GM19452 (cell line): ENCODE results near the gene RINT1.
"Not testable (repeated sequence)": the region's sequence is repeated elsewhere in the genome, so short reads cannot be mapped to it uniquely, and the experiment has no call there.

ENCODE experiments used
- ATAC-seq: cut with Tn5 transposase; IDR thresholded peaks from one replicate; pipeline ENCODE4 v1.9.1; 2021; ENCODE audit not compliant: unreplicated experiment

The RINT1 gene

DNA sequence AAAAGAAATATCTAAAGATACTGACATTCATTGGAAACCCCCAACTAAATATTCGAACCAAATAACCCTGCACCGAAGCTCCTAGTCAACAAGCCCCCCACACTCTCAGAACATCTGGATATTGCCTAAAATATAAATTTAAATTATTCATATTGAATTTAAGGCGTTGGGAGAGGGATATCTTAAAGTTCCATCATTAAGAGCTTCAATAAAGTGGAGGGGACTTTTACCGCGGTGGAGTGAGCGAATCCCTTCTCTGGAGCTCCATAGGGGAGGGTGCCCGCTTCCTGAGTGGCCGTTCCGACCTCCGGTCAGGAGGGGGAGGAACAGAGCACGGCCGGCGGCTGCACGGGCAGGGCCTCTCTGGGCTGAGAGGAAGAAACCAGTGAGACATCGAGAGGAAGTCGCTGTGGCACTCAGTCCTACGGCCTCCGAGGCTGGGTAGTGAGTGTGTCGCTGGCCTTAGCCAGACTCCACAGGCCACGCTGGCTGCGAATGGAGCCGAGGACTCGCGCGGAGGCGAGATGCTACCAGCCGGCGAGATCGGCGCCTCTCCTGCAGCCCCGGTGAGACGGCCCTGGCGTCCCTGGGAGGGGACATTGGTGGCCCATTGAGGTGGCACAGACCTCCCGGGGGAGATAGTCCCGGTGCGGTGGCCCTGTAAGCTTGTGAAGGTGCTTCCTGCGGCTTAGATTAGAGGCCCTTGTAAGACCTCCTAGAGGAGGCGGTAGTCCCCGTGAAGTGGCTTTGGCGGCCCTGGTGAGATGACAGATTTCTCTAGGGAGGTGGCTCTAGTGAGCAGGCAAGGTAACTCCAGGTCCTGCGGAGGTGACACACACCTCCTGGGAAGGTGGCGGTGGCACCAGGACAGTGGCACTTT lies at the start of gene RINT1:
Gene RINT1, plus strand, starts transcription at position 410 of the 880 bp plus-strand sequence. Its CDS starts 115 bp downstream, at position 525.
- peak; percentile 94 for ATAC-seq

DNA sequence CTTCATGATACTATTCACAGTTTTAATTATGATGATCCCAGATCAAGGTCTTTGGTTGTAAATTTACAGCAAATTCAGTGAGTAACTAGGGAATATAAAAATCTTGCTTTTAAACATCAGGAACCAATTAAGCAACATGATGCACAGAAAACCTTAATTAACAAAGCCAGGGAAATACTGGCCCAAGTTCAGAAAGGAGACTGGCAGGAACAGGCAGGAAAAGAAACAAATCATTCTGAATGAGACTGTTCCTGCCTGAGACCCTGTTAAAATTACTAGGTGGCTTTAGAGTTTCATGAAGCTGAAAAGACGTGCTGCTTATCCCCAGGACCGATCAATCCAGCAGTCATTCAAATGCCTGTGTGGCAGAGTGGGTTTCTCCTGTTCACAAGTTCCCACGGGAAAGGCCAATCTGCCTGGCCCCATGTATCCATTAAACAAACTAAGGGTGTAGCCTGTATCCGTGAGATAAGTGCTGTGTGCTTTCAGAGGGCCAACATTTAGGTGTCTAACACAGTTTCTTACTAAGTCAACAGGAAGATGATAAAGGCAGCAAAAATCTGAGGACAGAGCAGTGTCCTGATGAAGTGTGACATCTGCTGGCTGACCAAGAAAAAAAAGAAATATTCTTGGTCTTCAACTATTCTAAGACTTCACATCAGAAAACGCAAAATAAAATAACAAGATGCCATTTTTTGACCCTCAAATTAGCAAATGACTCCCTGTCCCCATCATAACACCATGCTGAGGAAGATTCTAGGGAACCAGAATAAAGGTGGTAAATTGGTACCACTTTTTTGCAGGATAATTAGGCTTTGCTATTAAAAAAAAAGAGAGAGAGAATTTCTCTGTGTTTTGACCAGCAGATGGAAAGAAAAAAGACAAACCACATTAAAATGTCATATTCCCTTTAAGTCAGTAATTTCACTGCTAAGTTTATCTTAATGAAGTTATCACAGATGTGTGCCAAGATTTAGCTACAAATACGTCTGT lies 44.1 kb upstream of the RINT1 start:
- ATAC-seq = no peak

DNA sequence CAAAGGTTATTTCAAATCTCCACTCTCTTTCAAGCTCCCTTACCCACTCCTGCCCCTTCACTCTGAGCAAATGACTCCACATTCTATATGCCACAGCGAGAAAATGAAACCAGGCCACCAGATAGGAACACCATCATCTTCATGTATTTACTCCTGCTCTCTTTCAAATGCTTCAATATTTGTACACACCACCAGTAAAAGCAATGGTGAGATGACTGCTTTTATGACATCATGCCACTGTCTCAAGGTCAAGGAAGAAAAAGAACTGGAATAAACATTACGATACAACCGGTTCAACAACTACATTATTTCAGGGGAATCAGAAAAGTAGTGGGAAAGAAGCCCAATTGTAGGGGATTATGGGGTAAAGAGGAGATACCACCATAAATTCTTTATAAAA lies 42.6 kb upstream of the RINT1 start:
- no peak for ATAC-seq

DNA sequence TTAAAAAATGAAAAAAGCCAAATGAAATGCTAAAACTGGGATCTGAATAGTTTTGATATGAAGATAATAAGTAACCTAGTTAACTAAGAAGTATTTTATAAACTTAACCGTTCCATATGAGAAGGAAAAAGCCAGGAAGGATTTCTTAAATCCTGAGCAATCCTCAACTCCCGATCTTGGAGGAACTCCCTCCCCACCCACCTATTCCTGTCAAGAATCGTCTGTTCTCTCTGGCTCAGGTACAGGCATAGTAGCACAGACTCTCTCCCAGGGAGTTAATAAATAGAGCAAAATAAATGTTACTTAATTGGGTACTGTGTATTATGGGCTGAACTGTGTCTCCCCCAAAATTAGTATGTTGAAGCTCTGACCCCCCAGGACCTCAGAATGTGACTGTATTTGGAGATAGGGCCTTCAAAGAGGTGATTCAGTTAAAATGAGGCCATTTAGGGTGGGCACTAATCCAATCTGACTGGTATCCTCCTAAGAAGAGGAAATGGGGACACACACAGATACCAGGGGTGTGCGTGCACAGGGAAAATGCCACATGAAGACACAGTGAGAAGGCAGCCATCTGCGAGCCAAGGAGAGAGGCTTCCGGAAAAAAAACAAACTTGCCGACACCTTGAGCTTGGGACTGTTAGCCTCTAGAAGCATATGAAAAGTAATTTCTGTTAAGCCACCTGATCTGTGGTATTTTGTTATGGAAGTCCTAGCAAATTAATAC lies 38.6 kb upstream of the RINT1 start:
- no peak for ATAC-seq

DNA sequence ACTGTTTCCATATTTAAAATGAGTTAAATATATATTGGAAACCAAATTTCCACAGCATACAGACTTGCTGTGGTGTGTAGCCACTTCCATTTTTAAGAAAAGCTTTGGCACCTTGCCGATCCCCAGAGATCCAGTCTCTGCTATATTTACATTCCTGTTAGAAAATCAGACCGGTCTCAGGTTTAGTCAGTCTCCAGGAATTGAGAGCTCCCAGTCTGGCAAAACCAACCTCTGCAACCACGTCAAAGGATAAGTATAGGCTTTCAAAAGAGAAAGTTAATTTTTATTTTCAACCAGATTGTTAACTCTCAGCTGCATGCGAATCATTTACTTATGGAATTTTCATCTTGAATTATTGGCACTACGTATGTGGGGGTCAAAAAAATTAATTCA lies 38.1 kb upstream of the RINT1 start:
- ATAC-seq = no peak

DNA sequence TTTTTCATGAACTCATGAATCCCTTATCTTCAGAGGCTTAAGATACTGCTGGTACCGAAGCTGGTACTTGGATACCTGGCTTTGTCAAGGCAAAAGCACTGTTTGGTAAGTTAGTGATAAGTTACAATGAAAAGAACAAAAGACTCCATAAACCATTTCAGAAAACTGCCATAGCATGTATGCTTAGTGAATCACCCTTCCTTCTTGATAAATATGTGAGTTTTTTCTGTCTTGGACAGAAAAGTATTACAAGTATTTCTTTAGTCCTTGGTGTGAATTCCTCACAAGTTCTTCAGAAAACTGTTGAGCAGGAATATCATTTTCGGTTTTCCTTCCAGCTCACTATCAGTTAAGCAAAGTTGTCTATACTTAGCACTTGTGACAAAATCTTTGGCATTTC lies 35.5 kb upstream of the RINT1 start:
- no peak for ATAC-seq

DNA sequence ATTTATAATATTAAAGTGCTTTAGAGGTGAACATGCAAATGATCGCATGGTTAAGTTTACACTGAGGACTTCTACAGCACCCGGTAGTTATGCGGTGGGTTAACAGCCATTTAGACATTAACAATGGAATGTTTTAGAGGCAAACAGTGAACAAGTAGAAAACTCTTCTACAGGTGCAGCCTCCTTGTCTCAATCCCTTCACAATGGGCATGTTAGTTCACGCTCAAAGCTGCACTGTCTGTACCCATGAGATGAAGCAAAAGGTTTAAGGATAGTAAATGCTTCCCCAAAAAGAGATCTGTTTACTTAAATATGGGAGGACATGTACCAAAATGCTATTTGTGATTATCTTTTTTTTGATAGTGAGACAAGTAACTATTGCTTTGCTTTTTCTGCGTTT lies 35.0 kb upstream of the RINT1 start:
- ATAC-seq = no peak

DNA sequence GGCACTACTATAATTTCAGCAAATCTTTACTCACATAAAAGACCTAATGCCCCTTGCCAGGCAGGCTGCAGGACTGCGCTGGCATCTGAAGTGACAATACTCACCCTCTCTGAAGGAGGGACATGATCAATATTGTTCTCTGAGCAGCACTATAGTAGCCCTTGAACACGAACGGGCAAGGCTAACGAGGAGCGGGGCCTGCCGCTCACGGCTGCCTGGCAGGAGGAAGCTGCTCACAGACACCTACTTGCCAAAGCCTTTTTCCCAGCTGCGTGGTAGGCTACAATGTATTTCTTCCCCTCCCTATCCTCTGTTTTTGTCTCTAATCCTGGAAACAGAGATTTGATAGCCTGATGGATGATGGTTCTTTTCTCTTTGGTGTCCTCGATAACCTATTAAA lies 29.8 kb upstream of the RINT1 start:
- no peak for ATAC-seq

DNA sequence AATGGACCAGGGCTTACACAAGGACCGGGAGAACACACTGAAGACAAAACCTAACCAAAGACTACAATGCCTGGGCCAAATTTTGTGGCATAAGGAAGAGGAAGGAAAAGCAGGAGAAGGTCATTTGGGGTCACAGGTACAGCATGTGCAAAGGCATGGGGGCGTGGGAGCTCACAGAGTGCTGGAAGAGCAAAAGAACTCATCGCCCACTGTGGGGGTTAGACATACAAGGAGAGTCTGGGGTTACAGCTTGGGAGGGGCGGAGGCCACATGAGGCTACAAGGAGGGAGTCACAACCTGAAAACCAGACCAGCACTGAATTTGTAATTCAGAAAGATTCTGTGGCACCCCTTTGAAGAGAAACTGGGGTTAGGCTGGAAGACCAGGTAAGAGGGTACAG lies 19.6 kb upstream of the RINT1 start:
- no peak for ATAC-seq

DNA sequence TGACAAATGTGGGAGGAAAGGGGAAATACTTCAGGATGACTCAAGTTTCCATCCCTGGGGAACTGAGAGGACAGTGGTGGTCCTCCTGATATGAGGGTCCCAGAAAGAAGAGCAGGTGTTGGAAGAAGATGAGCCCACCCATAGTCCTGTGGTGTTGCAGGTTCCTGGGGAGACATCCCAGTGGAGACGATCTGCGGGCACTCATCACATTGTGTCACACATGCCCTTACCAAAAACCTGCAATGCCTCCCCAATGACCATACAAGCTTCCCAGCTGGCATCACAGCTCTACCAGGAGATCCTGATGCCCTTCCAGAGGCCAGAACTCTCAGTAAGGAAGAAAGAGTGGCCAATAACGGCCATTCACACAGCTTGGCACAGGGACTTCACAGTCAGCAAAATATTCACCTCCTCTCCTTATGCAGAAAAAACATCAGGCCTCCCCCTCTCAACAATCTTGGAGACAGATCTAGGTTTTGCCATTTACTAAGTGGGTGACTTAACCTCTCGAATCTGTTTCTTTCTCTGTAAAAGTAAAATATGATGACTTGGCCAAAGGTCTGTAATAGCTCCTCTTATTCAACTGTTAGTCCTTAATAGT lies 19.0 kb upstream of the RINT1 start:
- ATAC-seq = no peak

DNA sequence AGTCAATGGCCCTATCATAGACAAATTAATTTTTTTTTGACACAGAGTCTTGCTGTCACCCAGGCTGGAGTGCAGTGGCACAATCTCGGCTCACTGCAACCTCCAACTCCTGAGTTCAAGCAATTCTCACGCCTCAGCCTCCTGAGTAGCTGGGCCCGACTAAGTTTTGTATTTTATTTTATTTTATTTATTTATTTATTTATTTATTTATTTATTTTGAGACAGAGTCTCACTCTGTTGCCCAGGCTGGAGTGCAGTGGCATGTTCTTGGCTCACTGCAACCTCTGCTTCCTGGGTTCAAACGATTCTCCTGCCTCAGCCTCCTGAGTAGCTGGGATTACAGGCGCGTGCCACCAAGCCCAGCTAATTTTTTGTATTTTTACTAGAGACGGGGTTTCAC lies 16.4 kb upstream of the RINT1 start:
- ATAC-seq = not testable (repeated sequence)

DNA sequence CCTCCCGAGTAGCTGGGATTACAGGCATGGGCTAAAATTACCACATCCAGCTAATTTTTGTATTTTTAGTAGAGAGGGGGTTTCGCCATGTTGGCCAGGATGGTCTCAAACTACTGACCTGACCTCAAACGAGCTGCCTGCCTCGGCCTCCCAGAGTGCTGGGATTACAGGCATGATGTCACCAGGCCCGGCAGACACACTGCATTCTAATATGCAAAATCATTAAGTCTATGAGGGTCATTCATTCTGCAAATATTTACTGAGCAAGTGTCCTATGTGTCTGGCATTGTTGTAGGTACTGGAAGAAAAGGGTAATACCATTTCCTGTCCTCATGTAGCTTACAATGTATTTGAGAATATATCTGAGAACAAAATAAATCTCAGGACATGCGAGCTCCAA lies 12.6 kb upstream of the RINT1 start:
- ATAC-seq = no peak

DNA sequence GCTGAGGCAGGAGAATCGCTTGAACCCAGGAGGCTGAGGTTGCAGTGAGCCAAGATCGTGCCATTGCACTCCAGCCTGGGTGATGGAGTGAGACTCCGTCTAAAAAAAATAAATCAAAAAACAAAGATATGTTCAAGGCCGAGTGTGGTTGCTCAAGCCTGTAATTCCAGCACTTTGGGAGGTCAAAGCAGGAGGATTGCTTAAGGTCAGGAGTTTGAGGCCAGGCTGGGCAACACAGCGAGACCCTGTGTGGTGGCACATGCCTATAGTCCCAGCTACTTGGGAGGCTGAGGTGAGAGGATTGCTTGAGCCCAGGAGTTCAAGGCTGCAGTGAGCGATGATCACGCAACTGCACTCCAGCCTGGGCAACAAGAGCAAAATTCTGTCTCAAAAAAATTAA lies 11.4 kb upstream of the RINT1 start:
- not testable (repeated sequence) for ATAC-seq

DNA sequence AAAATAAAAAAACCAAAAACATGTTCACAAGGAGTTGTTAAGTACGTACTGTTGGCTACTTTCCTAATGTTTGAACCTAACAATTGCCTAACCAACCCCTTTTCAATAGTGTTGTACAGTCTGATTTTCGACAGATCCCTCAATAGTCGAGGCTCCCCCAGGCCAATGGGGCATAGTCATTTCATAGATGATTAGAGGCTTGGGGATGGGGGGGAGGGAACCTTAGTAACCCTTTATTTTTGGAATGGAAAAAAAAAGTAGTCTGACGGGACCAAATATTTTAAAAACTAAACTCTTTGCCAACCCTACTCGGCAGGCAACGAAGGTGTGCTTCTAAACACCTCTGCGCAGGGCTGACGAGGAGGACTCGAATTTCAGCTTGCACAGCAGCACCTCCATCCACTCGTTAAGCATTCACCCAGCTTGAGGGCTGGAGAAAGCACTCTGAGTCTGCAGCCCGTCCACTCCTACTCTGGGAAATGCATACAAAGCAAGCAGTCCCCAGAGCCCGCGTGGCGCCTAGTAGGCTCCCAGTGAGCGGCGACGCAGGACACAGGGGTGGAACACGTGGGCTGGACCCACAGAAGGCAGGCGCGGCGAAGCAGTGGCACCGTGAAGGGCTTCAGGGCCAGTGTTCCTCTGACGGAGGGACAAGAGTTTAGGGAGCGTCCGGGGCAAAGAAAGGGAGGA lies 10.8 kb upstream of the RINT1 start:
- ATAC-seq = peak; percentile 40

DNA sequence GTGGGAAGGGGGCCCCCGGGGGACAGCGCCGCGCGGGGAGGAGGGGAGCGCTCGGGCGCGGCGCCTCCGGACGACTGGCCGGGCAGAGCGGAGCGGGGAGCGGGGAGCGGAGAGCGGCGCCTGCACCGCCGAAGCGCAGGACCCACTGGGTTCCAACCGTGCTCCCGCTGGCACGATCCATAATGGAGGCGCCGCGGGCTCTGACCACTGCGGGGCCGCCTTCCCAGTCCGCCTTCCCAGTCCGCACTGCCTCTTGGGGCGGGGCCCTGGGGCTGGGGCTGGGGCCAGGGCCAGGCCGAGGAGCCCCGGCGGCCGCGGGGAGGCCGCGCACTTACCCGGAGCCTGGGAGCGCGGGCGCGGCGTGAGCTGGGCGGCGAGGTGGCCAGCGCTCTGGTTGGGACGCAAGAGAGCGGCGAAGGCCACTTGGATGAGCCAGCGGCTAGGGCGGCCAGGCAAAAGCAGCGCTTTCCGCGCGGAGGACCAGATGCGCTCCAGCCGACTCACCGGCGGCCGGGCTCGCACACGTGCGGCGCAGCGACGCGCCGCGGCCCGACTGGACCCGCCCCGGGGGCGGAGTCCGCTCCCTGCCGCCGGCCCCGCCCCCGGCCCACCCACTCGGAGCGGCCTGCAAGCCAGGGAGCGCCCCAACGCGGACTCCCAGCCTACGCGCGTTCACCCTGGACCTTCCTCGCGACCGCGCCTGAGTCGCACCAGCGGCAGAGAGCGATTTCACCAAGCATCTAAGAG lies 10.1 kb upstream of the RINT1 start, which contains the start of gene PUS7:
Gene PUS7, minus strand, starts transcription at position 555 of the 747 bp plus-strand sequence. CDS start 13,759 bp downstream, outside the sequence.
- peak; percentile 82 for ATAC-seq

DNA sequence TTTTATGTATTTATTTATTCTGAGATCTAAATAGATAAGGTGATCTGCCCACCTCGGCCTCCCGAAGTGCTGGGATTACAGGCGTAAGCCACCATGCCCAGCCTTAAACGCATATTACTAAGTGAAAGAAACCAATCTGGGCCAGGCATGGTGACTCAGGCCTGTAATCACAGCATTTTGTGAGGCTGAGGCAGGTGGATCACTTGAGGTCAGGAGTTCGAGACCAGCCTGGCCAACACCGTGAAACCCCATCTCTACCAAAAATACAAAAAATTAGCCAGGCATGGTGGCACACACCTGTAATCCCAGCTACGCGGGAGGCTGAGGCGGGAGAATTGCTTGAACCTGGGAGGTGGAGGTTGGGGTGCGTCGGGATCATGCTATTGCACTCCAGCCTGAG lies 7.6 kb upstream of the RINT1 start:
- not testable (repeated sequence) for ATAC-seq

DNA sequence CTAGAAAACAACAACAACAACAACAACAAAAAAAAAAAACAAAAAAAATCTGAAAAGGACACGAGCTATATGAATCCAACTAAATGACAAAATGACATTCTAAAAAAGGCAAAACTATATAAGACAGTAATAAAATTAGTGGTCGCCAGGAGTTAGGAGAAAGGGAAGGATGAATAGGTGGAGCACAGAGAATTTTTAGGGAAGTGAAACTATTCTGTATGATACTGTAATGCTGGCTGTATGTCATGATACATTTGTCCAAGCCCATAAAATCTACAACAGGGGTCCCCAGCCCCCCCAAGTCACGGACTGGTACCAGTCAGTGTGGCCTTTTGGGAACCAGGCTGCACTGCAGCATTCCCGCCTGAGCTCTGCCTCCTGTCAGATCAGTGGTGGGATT lies 7.2 kb upstream of the RINT1 start:
- no peak for ATAC-seq

DNA sequence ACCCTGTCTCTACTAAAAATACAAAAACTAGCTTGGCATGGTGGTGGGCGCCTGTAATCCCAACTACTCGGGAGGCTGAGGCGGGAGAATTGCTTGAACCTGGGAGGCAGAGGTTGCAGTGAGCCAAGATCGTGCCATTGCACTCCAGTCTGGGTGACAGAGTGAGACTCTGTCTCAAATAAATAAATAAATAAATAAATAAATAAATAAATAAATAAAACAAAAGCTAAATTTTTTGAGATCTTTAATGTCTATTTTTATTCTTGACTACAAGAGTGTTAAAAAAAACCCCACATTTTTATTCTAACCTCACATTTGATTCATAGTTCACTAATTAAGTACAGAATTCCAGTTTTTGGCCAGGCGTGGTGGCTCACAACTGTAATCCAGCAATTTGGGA lies 4.3 kb upstream of the RINT1 start:
- ATAC-seq = not testable (repeated sequence)

DNA sequence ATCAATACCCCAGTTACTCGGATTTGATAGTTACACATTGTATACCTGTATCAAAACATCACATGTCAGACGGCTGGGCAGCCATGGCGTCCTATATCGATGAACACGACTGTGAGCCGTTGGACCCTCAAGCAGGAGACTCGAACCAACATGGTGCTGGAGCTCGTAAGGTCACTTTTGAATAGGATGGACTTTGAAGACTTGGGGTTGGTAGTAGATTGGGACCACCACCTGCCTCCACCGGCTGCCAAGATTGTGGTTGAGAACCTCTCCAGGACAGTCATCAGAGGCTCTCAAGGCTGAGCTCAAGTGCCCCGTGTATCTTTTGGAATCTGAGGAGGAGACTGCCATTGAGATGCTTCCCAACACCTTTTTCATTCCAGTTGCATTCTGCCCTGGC lies 1.9 kb upstream of the RINT1 start:
- ATAC-seq = no peak
